ENCODE results near the gene NEAT1.
A peak's percentile ranks its signal among the peaks of the same experiment; 100 is the strongest.

The NEAT1 gene

DNA sequence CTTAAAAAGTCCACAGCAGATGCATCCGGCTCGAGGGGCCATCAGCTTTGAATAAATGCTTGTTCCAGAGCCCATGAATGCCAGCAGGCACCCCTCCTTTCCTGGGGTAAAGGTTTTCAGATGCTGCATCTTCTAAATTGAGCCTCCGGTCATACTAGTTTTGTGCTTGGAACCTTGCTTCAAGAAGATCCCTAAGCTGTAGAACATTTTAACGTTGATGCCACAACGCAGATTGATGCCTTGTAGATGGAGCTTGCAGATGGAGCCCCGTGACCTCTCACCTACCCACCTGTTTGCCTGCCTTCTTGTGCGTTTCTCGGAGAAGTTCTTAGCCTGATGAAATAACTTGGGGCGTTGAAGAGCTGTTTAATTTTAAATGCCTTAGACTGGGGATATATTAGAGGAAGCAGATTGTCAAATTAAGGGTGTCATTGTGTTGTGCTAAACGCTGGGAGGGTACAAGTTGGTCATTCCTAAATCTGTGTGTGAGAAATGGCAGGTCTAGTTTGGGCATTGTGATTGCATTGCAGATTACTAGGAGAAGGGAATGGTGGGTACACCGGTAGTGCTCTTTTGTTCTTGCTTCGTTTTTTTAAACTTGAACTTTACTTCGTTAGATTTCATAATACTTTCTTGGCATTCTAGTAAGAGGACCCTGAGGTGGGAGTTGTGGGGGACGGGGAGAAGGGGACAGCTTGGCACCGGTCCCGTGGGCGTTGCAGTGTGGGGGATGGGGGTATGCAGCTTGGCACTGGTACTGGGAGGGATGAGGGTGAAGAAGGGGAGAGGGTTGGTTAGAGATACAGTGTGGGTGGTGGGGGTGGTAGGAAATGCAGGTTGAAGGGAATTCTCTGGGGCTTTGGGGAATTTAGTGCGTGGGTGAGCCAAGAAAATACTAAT, 1.9 kb downstream of the NEAT1 start:
- peak; percentile 40 for DNase-seq

DNA sequence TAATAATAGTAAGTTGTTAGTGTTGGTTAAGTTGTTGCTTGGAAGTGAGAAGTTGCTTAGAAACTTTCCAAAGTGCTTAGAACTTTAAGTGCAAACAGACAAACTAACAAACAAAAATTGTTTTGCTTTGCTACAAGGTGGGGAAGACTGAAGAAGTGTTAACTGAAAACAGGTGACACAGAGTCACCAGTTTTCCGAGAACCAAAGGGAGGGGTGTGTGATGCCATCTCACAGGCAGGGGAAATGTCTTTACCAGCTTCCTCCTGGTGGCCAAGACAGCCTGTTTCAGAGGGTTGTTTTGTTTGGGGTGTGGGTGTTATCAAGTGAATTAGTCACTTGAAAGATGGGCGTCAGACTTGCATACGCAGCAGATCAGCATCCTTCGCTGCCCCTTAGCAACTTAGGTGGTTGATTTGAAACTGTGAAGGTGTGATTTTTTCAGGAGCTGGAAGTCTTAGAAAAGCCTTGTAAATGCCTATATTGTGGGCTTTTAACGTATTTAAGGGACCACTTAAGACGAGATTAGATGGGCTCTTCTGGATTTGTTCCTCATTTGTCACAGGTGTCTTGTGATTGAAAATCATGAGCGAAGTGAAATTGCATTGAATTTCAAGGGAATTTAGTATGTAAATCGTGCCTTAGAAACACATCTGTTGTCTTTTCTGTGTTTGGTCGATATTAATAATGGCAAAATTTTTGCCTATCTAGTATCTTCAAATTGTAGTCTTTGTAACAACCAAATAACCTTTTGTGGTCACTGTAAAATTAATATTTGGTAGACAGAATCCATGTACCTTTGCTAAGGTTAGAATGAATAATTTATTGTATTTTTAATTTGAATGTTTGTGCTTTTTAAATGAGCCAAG, 2.7 kb downstream of the NEAT1 start:
- DNase-seq = peak; percentile 36

GRCh38 chr11:65425971-65426838, 3.6 kb downstream of the NEAT1 start:
- DNase-seq = no peak

DNA sequence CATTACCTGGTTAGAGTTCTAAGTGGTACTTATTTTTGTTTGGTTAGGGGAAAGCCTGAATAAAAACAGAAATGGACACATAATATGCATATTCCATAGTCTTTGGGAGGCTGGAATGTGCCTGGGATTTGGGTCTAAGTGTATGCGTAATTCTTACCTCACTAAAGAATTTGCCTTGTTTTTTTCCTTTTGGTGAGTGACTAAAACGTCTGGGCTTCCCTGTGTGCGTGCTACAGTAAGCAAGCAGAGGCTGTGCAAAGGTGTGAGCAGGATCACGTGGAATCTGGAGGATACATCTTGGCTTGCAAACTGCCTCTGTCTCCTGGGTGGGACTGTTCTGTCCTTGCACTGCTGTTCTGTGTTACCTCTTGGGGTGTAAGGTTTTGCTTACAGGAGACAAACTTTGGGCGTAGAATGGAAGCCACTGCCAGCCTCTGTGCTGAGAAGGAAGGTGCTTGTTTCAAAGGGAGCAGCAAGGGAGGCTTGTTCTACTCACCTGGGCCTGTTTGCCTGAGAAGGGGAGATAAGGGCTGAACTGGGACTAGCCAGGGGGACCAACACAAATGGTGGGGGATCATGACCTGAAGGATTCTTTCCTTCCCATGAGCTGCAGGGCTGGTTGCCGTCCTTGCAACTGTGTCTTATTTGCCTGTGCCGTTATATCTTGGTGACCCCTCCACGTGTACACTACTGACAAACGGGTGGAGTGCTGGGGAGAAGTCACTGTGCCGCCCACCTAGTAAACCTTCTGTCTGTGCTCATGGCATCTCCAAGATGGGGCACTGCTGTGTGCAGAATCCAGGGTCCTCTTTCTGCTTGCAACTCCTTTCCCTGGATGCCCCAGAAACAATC, 4.5 kb downstream of the NEAT1 start:
- DNase-seq = no peak

GRCh38 chr11:65427691-65428577, 5.3 kb downstream of the NEAT1 start:
- DNase-seq = no peak

GRCh38 chr11:65428578-65429067, 6.0 kb downstream of the NEAT1 start:
- DNase-seq = no peak

- DNase-seq = no peak
These were observed 6.6 kb downstream of the NEAT1 start for GRCh38 chr11:65429068-65429681.

GRCh38 chr11:65429724-65430405, 7.3 kb downstream of the NEAT1 start:
- no peak for DNase-seq

DNA sequence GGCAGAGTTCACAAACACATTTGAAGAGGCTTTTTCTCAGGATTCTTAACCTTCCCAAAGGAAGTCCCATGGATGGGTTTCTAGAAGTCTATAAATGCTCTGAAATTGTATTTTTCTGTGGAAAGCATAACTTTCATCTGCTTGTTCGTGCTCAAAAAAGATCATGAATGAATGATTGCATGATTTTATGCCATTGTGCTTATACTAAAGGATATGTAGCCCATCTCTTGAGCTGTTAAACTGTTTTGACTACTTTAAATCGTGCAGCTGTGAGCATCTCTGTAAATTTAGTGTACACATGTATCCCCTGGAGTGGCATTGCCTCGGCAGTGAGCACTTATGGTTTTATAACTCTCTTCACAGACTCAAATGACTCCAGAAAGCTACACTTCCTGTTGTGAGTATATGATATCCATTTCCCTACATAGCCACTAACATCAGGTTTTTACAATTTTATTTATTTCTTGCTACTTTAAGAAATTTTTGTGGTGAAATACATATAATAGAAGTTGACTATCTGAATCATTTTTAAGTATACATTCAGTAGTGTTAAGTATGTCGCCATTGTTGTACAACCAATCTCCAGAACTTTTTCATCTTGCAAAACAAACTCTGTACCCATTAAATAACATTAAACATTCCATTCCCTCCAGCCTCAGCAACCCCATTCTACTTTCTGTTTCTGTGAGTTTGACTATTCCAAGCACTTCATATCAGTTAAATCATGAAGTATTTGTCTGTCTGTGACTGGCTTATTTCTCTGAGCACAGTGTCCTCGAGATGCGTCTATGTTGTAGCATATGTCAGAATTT, 8.0 kb downstream of the NEAT1 start:
- no peak for DNase-seq

DNA sequence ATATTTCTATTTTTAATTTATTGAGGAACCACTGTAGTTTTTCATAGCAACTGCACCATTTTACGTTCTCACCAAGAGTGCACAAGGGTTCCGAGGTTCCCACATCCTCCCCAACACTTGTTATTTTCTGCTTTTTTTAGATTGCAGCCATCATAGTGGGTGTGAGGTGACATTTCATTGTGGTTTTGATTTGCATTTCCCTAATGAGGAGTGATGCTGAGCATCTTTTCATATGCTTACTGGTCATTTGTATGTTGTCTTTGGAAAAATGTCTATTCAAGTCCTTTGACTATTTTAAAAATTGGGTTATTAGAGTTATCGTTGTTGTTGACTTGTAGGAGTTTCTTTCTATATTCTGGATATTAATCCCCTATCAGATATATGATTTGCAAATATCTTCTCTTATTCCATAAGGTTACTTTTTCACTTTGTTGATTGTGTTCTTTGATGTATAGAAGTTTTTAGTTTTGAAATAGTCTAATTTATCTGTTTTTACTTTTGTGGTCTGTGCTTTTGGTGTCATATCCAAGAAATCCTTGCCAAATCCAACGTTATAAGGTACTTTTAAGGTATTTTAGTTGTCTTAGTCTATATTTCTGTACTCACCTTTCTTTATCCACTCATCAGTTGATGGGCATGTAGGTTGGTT, 9.0 kb downstream of the NEAT1 start:
- DNase-seq = no peak

DNA sequence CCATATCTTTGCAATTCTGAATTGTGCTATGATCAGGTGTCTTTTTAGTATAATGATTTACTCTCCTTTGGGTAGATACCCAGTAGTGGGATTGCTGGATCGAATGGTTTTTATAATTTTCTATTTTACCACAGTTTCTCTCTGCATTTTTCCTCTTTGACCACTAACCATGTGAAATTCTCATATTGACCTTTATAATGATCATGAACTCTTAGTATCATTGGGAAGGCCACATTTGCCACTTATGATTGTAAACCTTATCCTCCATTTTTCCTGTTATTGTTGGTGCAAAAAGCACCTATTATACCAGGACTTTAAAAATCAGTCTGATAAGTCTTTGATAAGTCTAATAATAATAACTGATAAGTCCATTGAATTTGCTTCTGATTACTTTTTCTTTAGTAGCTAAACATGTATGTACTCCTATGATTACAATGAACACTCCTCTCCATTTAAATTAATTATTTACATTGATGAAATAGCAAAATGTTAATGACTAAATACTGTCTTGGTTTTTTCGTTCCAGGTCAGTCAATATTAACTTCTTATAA, 9.6 kb downstream of the NEAT1 start:
- DNase-seq = no peak

DNA sequence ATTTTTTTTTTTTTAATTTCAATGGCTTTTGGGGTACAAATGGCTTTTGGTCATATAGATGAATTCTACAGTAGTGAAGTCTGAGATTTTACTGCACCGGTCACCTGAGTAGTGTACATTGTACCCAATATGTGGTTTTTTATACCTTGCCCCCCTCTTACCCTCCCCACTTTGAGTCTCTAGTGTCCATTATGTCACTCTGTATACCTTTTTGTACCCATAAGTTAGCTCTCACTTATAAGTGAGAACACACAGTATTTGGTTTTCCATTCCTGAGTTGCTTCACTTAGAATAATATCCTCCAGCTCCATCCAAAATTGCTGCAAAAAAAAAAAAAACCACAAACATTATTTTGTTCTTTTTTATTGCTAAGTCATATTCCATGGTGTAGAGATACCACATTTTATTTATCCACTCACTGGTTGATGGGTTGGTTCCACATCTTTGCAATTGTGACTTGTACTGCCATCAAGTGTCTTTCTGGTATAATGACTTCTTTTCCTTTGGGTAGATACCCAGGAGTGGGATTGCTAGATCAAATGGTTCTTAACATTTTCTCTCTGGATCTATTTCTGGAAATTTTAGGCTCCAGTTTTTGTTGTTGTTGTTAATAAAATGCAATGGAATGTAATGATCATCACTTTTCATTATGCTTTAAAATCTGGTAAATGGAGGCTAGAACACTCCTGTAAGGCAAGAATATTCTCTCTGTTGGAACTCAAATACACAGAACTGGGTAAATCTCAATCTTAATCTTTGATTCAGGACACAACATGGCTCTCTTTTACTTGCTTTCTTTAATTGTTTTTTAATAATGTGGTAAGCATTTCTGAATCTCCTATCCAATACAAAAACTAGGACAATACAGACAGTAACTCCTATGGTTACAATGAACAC, 10.3 kb downstream of the NEAT1 start:
- DNase-seq = no peak

DNA sequence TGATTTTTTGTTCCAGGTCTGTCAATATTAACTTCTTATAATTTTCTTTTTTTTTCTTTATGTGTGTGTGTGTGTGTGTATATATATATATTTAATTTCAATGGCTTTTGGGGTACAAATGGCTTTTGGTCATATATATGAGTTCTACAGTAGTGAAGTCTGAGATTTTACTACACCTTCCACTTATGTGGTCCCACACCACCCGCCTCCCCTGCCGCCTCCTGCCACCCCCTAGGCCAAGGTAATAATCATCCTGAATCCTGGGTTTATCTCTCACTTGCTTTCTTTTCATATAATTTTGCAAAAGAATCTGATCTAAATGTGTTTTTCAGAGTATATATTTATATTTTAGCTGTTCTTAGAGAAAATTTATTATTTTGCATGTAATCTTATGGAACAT, 11.1 kb downstream of the NEAT1 start:
- no peak for DNase-seq

- no peak for DNase-seq
These were observed 11.6 kb downstream of the NEAT1 start for GRCh38 chr11:65434057-65434666.

- no peak for DNase-seq
These were observed 12.2 kb downstream of the NEAT1 start for GRCh38 chr11:65434667-65435410.
